SIG-M5 treated with dmso at 0.1 percent for 504 hours (cell line): ENCODE results near the gene RPL36AL.

ENCODE experiments used
- DNase-seq: peaks from one replicate; lab custom pipeline; 2025; ENCODE audit not compliant: unreplicated experiment; lab: John Stamatoyannopoulos, UW

Gene RPL36AL

GRCh38 chr14:49582113-49582977 is 38.1 kb downstream of the RPL36AL start:
- no peak for DNase-seq

- DNase-seq = peak; percentile 11
Observed at GRCh38 chr14:49581209-49582112, 39.0 kb downstream of the RPL36AL start.

GRCh38 chr14:49579841-49580240 is 40.6 kb downstream of the RPL36AL start:
- DNase-seq = no peak

- DNase-seq = no peak
Observed at GRCh38 chr14:49578141-49578540, 42.3 kb downstream of the RPL36AL start.

- DNase-seq = no peak
Observed at GRCh38 chr14:49574038-49574437, 46.4 kb downstream of the RPL36AL start.

- DNase-seq = no peak
Observed at GRCh38 chr14:49569281-49569680, 51.1 kb downstream of the RPL36AL start.
